K562 (cell line): ENCODE results near the gene CDYL2. TPM values are rescaled to one million over a fixed set of nuclear protein-coding genes. Genes with fewer than 3 reads are reported as not detected.

Source experiments
- BCLAF1 ChIP-seq, 2 experiments: fragments of 450-650 bp in 1 of 2; IDR thresholded peaks; 2 replicates each; pipeline ENCODE4 v1.6.1; 2011 to 2017; ENCODE audit warnings: low read depth in 2 of 2, antibody characterized with exemption in 1 of 2, borderline replicate concordance in 1 of 2, low read length in 1 of 2, mild to moderate bottlenecking in 1 of 2, mixed read lengths in 1 of 2; ENCODE audit not compliant: control insufficient read depth in 1 of 2
- CBFB ChIP-seq: sonication (generic); formaldehyde crosslinking; IDR thresholded peaks from 2 replicates; pipeline ENCODE4 v1.4.0; 2020; ENCODE audit warnings: mild to moderate bottlenecking, missing genetic modification reagents
- FOXA1 ChIP-seq: fragments of 450-650 bp; IDR thresholded peaks from 2 replicates; pipeline ENCODE4 v1.6.1; 2016; ENCODE audit warnings: mild to moderate bottlenecking, borderline replicate concordance
- HNRNPH1 ChIP-seq: fragments of 200-400 bp; formaldehyde crosslinking; optimal IDR thresholded peaks from 2 replicates; pipeline ENCODE3; 2017; ENCODE audit warnings: low read depth, mild to moderate bottlenecking, low read length, moderate library complexity
- ZNF197 ChIP-seq: fragments of 200-800 bp; sonication (Bioruptor generic); IDR thresholded peaks from 2 replicates; pipeline ENCODE4 v1.6.1; 2016; ENCODE audit warnings: low read depth, missing genetic modification characterization, missing compliant biosample characterization
- ZNF318 ChIP-seq, 2 experiments: fragments of 450-650 bp; IDR thresholded peaks; 2 replicates each; pipeline ENCODE4 v1.6.1; 2016; ENCODE audit warnings: mild to moderate bottlenecking in 2 of 2, borderline replicate concordance in 1 of 2, low read depth in 1 of 2, moderate library complexity in 1 of 2
- ZNF445 ChIP-seq: fragments of 250-450 bp; sonication (Bioruptor Pico); IDR thresholded peaks from 2 replicates; pipeline ENCODE4 v1.4.0; 2020; ENCODE audit warnings: low read depth, mild to moderate bottlenecking, moderate library complexity
- ZNF589 ChIP-seq: fragments of 200-800 bp; sonication (Bioruptor generic); IDR thresholded peaks from 2 replicates; pipeline ENCODE4 v1.6.1; 2016; ENCODE audit warnings: low read depth, missing genetic modification characterization, missing compliant biosample characterization
- polyA plus RNA-seq, 8 experiments: library from polyadenylated mRNA; depleted of rRNA in 4 of 8; stranded (reverse) in 5 of 8; unstranded in 3 of 8; fragments of >200 nt; fragmentation: Nextera tagmentation in 2 of 8; fragmentation: Illumina TruSeq in 1 of 8; extraction: Ambion mirVana in 2 of 8; extraction: Trizol in 1 of 8; gene quantifications; 2 replicates each; pipeline versions ENCODE4 v1.2.1 to v1.2.3, GENCODE V29; 2011 to 2014; ENCODE audit warnings: inconsistent platforms in 1 of 8, missing spikeins in 1 of 8
- total RNA-seq, 7 experiments: library from RNA; depleted of rRNA in 6 of 7; stranded (reverse); fragments of >200 nt in 6 of 7; fragmentation: Illumina TruSeq in 2 of 7; extraction: Trizol in 2 of 7; gene quantifications; 2 replicates each; pipeline versions ENCODE4 v1.2.1 to v1.2.3, GENCODE V29; 2011 to 2021; ENCODE audit warnings: low replicate concordance in 1 of 7

CDYL2 gene
- total and polyA plus RNA-seq, 9 of the 15 experiments (the other 6 are each of a cell fraction or from before 2014, with no cell fraction given) = under 0.01 to 0.04 (median 0.01) TPM; not detected in 6

- no peak for TF ChIP-seq BCLAF1 (IDR thresholded peaks at IDR 0.05; ENCODE audit: borderline replicate concordance in 1 of 2, control insufficient read depth in 1 of 2, low read depth in 2 of 2, low read length in 1 of 2)
- TF ChIP-seq ZNF445 (CRISPR knock-in tag) = no peak
- no peak for TF ChIP-seq HNRNPH1
- TF ChIP-seq ZNF318 (IDR thresholded peaks at IDR 0.05; ENCODE audit: borderline replicate concordance in 1 of 2, low read depth in 1 of 2) = no peak
- TF ChIP-seq FOXA1 = no peak
- TF ChIP-seq ZNF589 (CRISPR knock-in tag) = no peak
- no peak for TF ChIP-seq CBFB (CRISPR knock-in tag)
- no peak for TF ChIP-seq ZNF197 (CRISPR knock-in tag)
- TF ChIP-seq, all 486 proteins: peak for 0
Observed at GRCh38 chr16:80577485-80578280, 226.7 kb downstream of the CDYL2 start (continued).
